HG03378 (cell line): ENCODE data around the gene ARHGDIB.

Experiments used
- ATAC-seq: cut with Tn5 transposase; IDR thresholded peaks from one replicate; pipeline ENCODE4 v1.9.1; 2021; ENCODE audit warnings: mild to moderate bottlenecking, moderate library complexity; ENCODE audit not compliant: unreplicated experiment

Gene ARHGDIB

GRCh38 chr12:14984036-14984435 lies 22.6 kb upstream of the ARHGDIB start:
- ATAC-seq: no peak

- ATAC-seq: no peak
Measured at GRCh38 chr12:14982991-14983390, 21.6 kb upstream of the ARHGDIB start.

DNA sequence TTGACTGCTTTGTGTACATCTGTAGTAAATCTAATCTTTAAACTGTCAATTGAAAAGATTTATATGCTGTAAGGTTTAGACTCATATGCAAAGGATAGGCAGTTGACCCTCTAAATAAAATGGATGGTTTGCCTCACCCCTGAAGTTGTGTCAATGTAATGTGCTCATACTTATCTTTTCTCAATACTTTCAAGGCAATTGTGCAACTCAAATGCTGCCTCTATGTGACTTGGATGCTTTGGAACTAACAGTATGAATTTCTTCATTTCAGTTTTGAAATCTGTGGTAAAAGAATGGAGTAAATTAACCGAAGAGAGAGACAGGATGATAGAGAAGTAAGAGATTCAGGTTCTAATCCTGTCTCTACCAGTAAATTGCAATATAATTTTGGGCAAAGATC lies 21.2 kb upstream of the ARHGDIB start:
- no peak for ATAC-seq

- no peak for ATAC-seq
Measured at GRCh38 chr12:14981049-14981448, 19.6 kb upstream of the ARHGDIB start.

GRCh38 chr12:14979468-14979867 lies 18.1 kb upstream of the ARHGDIB start:
- ATAC-seq: no peak

GRCh38 chr12:14976658-14977057 lies 15.3 kb upstream of the ARHGDIB start:
- ATAC-seq: no peak

DNA sequence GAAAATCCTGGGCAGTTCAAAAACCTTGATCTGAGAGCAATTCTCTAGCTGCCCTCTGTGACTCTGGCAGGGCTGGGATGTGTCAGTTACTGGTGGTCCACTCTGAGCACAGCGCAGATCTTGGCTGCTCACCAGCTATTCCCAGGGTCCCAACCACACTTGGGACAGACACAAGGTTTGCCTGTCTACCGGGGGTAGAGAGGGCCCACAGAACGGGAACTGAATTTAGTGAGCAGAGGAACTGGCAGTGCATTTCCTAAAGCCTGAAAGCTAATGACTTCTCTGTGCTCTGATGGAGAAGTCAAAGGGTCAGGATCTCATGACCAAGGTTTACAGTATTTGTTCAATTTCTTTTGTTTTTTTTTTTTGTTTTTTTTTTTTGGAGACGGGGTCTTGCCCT lies 14.1 kb upstream of the ARHGDIB start:
- no peak for ATAC-seq

GRCh38 chr12:14974633-14975032 lies 13.2 kb upstream of the ARHGDIB start:
- no peak for ATAC-seq

DNA sequence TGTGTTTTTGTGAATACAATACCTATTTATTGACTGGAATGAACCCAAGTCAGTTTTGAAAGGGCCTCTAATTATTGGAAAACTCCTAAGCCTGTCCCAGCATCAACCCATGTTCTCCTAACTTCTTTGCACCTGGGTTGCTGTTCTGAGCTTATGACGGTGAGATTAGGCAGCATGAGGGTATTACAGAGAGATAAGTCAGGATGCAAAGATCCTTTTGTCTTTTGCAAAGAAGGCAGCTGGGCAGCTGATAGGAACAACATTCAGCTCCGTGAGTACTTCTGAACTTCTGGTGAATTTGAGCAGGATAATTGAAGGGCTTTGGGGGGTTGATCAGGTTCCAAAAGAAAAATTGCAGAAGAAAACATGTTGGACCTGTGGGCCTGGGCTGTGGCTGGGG lies 11.4 kb upstream of the ARHGDIB start, which contains the start of gene PDE6H:
TSS of gene PDE6H (plus strand) at position 227 of the 400 bp plus-strand sequence. CDS start 4,971 bp downstream, outside the sequence.
- no peak for ATAC-seq

DNA sequence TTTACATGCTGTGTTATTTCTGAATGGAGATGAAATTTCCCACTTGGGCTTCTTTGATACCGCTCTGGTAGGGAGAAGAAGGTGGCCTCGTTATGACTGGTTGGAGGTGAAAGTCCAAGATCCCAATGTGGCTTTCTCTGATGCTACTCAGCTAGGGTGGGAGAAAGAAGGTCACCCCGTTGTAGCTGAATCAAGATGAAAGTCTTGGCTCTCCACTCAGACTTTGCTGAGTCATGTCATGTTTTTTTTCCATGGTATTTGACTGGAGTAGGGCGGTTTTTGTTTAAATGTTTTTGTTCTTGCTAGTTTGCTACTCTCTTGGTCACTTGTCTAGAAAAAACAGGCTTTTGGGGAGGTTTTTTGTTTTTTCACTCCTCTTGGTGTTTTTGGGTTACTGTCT lies 9.1 kb upstream of the ARHGDIB start:
- no peak for ATAC-seq

DNA sequence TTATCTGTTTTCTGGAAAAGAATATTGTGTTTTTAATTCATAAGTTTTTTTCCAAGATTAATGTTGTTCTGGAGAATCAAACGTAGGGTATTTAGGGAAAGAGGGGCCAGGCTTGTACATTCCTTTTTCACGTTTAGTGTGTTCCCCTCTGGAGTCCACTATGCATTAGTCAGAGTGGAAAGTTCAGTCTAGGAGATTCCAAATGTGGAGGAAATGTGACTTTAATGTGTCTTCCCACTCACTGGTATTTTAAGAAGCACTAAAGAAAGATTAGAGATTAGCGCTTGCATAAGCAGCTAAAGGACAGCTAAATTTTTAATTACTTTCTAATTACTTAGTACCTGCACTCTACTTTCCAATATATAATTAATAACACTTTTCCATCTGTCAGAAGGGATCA lies 7.1 kb upstream of the ARHGDIB start:
- ATAC-seq: no peak

DNA sequence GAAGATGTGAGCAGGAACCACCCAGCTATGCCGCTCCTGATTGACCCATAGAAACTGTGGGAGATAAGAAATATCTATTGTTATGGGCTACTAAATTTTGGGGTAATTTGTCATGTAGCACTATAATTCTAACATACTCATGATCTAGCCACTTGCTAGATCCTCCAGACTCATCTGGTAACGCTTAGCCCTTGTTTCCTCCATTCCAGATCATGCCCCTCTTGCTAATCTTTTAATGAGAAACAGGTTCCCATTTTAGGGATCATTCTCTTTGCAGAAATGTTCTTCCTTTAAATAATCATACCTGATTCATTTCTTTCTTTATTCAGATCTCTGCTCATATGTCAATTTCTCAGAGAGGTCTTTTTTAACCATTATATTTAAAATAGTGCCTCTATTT lies 3.8 kb upstream of the ARHGDIB start:
- ATAC-seq: no peak

DNA sequence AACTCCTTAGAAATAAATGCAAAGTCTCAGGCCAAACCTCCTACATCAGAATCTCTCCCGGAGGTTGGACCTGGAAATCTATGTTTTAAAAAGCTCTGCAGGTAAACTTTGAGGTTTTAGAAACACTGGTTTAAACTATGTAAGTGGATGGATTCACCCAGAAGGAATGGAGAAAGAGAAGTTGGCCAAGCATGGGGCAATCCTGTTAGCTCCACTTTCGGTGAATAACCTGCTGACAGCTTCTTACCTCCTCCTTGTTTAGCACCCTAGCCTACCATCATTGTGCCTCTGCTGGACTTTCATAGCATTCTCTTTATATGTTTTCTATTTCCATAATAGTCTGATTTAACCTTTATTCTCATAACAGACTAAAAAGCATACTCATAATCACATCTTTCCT lies 3.0 kb upstream of the ARHGDIB start:
- ATAC-seq: no peak

DNA sequence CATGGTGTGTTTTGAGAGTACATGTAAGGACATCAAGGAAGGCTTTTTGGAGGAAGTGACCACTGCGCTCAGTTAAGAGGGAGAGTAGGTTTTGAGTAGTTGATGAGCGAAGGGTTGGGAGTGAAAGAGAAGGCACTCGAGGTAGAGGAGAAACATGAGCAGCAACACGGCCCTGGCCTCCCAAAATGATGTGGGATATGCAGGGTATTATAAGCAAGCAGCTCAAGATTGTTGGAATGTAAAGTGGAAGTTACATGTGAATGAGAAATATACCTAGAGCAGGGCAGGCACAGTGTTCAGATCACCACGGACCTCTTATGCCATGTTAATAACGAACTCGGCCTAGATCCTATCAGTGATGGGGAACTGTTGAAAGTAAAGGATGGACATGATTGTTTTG lies 2.1 kb upstream of the ARHGDIB start:
- ATAC-seq: no peak

DNA sequence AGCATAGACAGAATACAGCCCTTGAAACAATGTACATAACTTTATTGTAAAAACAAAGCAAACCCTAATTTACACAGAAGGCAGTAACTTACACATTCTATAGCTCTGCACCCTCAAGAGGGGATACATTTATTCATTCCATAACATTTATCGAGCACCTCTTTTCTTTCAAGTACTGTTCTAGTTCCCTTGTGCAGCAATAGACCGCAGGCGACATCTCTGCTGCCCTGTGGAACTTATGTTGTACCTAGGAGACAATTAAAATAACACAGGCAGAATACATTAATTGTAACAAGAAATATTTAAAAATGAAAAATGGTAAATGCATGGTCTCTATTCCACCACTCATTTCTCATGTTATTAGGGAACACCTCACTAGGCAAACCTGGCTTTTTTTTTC lies 1.4 kb upstream of the ARHGDIB start:
- no peak for ATAC-seq

- no peak for ATAC-seq
Measured at GRCh38 chr12:14962153-14962539, 745 bp upstream of the ARHGDIB start.

DNA sequence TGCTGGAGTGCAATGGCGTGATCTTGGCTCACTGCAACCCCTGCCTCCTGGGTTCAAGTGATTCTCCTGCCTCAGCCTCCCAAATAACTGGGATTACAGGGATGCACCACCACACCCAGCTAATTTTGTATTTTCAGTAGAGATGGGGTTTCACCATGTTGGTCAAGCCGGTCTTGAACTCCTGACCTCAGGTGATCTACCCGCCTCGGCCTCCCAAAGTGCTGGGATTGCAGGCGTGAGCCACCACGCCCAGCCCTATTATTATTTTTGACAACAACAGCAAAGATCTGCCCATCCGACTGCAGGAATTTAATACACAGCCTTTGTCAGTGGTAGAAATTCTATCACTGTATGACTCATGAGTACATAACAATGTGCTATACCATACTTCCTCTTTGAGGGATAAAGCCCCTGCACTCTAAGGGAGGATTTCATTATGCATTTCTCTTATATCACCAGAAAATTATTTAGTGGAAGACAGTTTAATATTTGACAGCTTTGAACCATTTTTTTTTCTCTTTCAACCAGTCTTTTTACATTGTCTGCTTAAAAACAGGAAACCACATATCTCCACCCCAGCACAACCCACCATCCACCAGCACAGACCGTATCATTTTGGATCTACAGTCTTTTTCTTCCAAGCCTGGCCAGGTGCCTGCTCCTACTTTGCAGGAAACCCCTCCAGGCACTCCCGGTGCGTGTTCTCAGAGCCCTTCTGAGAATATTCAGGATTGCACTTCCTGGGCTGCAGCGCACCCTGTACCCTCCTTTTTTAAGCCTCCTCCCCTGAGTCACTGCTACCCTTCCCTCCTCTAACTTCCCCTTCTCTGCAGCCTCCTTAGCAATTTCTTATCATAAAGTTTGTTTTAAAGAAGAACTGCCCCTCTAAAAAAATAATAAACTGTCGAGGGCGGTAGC lies 594 bp downstream of the ARHGDIB start:
- ATAC-seq: peak; percentile 32

DNA sequence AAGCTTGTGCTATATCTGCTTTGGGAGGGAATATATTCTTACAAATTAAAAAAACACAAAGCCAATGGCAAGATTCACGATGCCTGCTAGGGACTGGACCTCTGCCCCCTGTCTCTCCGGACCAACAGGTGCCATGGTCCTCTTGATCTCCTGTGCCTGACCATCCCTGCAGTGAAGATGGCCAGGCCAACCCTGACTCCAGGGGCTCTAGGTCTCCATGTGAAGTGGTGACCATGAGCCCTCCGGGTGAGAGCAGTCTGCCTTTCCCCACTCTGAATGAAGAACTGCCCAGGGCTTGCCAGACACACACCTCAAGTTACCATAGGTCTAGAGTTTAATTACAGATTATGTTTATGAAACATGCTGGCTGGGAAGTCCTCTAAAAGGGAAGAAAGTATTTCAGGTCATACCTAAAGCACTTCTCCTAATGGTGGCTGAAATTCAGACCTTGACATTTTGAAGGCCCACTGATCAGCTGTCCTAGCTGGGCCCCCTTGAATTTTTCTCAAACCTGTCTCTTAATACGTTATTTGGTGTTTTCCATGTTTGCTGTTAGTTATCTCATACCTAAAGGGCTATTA lies 1.4 kb downstream of the ARHGDIB start:
- no peak for ATAC-seq

DNA sequence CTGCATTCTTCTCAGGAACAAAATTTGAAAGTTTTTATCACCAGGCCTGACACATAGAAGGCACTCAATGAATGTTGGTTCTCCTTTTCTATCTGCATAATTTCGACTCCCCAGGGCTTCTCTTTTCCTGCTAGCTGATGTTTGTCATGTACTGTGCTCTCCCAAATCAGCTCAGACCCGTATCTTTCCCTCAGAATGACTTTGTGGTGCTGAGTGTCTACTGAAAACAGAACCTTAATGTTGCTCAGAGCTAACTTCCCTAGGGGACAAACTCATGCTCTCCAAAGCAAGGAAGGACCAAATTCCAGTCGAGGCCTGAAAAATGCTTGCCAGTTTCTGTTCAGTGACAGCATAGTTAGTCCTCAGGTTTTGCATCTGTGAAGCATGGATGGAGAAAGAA lies 1.9 kb downstream of the ARHGDIB start:
- no peak for ATAC-seq

GRCh38 chr12:14959126-14959440 lies 2.3 kb downstream of the ARHGDIB start:
- ATAC-seq: no peak

GRCh38 chr12:14958361-14959125 lies 2.9 kb downstream of the ARHGDIB start:
- no peak for ATAC-seq
